ENCODE results near the gene DLG2. TPM values are rescaled to one million over a fixed set of nuclear protein-coding genes. Genes with fewer than 3 reads are reported as not detected.

Gene DLG2
- total and polyA plus RNA-seq, 4 experiments from 2014 or later = 0.78 to 2.7 (median 1.9) TPM

GRCh38 chr11:83645561-83645960, 1981.6 kb downstream of the DLG2 start:
- CTCF ChIA-PET (ENCODE audit: partially characterized antibody) = no interaction called here
- Histone ChIP-seq H3K36me3 (ENCODE audit: insufficient read depth, low read length) (no peaks in the 10 kb centered on the region), H3K4me3 (ENCODE audit: low read length in 2 of 2) (no peak overlapping the region), H3K27me3 (ENCODE audit: insufficient read depth, low read length) (no peaks in the 10 kb centered on the region), H3K27ac (ENCODE audit: low read depth, low read length) (no peak overlapping the region), H3K9me3 (ENCODE audit: control insufficient read depth in 1 of 2, low read length in 2 of 2) (no peaks in the 10 kb centered on the region), H3K4me1 (ENCODE audit: insufficient read depth, low read length) (no peaks in the 10 kb centered on the region)
- POLR2A ChIA-PET (ENCODE audit: partially characterized antibody) = no interaction called here
- DNase-seq = no peak
- Mint-ChIP-seq H3K9me3 (no peaks in the 10 kb centered on the region), H3K36me3 (no peaks in the 10 kb centered on the region), H3K27me3 (peaks cover 2 to 7% of the 10 kb centered on the region in 2 donors), H3K27ac (no peak overlapping the region), H3K4me3 (no peak overlapping the region), H3K4me1 (no peaks in the 10 kb centered on the region)
- intact Hi-C loops (cut with micrococcal nuclease) = no loop called here

GRCh38 chr11:83643115-83643514, 1984.0 kb downstream of the DLG2 start:
- no peak for DNase-seq
- Histone ChIP-seq H3K9me3 (ENCODE audit: control insufficient read depth in 1 of 2, low read length in 2 of 2) (no peaks in the 10 kb centered on the region), H3K27me3 (ENCODE audit: insufficient read depth, low read length) (no peaks in the 10 kb centered on the region), H3K36me3 (ENCODE audit: insufficient read depth, low read length) (no peaks in the 10 kb centered on the region), H3K27ac (ENCODE audit: low read depth, low read length) (no peak overlapping the region), H3K4me3 (ENCODE audit: low read length in 2 of 2) (no peak overlapping the region), H3K4me1 (ENCODE audit: insufficient read depth, low read length) (no peaks in the 10 kb centered on the region)
- Mint-ChIP-seq H3K27ac (no peak overlapping the region), H3K27me3 (peaks cover 2 to 10% of the 10 kb centered on the region in 2 donors), H3K36me3 (no peaks in the 10 kb centered on the region), H3K9me3 (peaks cover 0 to 2% (median 0%) of the 10 kb centered on the region in 8 donors), H3K4me3 (no peak overlapping the region), H3K4me1 (no peaks in the 10 kb centered on the region)
- ChIA-PET CTCF (ENCODE audit: partially characterized antibody) (interaction anchor here (1.4 kb wide), 1 partner anchor 12 kb away, joined by 3 read pairs; no protein-coding TSS in a partner anchor), POLR2A (ENCODE audit: partially characterized antibody) (no interaction called here)
- intact Hi-C loops (cut with micrococcal nuclease) = no loop called here

- no peaks in the 10 kb centered on the region for H3K9me3 ChIP-seq (ENCODE audit: control insufficient read depth in 1 of 2, low read length in 2 of 2)
- ChIA-PET POLR2A (ENCODE audit: partially characterized antibody) (no interaction called here), CTCF (ENCODE audit: partially characterized antibody) (interaction anchor here (1.4 kb wide), 1 partner anchor 11 kb away, joined by 3 read pairs; no protein-coding TSS in a partner anchor)
- H3K36me3 ChIP-seq (ENCODE audit: insufficient read depth, low read length) = no peaks in the 10 kb centered on the region
- no peak overlapping the region for H3K27ac ChIP-seq (ENCODE audit: low read depth, low read length)
- no peak overlapping the region for H3K4me3 ChIP-seq (ENCODE audit: low read length in 2 of 2)
- Mint-ChIP-seq H3K27me3 (peaks cover 0 to 10% of the 10 kb centered on the region in 2 donors), H3K36me3 (no peaks in the 10 kb centered on the region), H3K9me3 (peaks cover 0 to 2% (median 0%) of the 10 kb centered on the region in 8 donors), H3K27ac (no peak overlapping the region), H3K4me1 (no peaks in the 10 kb centered on the region), H3K4me3 (no peak overlapping the region)
- no peaks in the 10 kb centered on the region for H3K4me1 ChIP-seq (ENCODE audit: insufficient read depth, low read length)
- intact Hi-C loops (cut with micrococcal nuclease) = no loop called here
- DNase-seq = no peak
- H3K27me3 ChIP-seq (ENCODE audit: insufficient read depth, low read length) = no peaks in the 10 kb centered on the region
Observed at GRCh38 chr11:83642500-83642899, 1984.6 kb downstream of the DLG2 start.

GRCh38 chr11:83641511-83641910, 1985.6 kb downstream of the DLG2 start:
- CTCF ChIA-PET (ENCODE audit: partially characterized antibody) = no interaction called here
- no peaks in the 10 kb centered on the region for H3K36me3 Mint-ChIP-seq
- intact Hi-C loops (cut with micrococcal nuclease) = no loop called here
- no peaks in the 10 kb centered on the region for H3K4me1 ChIP-seq (ENCODE audit: insufficient read depth, low read length)
- H3K27me3 Mint-ChIP-seq = peaks cover 0 to 7% of the 10 kb centered on the region in 2 donors
- no peaks in the 10 kb centered on the region for H3K9me3 ChIP-seq (ENCODE audit: control insufficient read depth in 1 of 2, low read length in 2 of 2)
- H3K27ac Mint-ChIP-seq = no peak overlapping the region
- H3K27ac ChIP-seq (ENCODE audit: low read depth, low read length) = no peak overlapping the region
- no peak for DNase-seq
- H3K27me3 ChIP-seq (ENCODE audit: insufficient read depth, low read length) = no peaks in the 10 kb centered on the region
- H3K9me3 Mint-ChIP-seq = peaks cover 0 to 2% (median 0%) of the 10 kb centered on the region in 8 donors
- no peak overlapping the region for H3K4me3 Mint-ChIP-seq
- no peak overlapping the region for H3K4me3 ChIP-seq (ENCODE audit: low read length in 2 of 2)
- no peaks in the 10 kb centered on the region for H3K4me1 Mint-ChIP-seq
- H3K36me3 ChIP-seq (ENCODE audit: insufficient read depth, low read length) = no peaks in the 10 kb centered on the region
- POLR2A ChIA-PET (ENCODE audit: partially characterized antibody) = no interaction called here

GRCh38 chr11:83639995-83640758, 1987.0 kb downstream of the DLG2 start:
- H3K4me3 ChIP-seq (ENCODE audit: low read length in 2 of 2) = no peak overlapping the region
- ChIA-PET CTCF (ENCODE audit: partially characterized antibody) (no interaction called here), POLR2A (ENCODE audit: partially characterized antibody) (no interaction called here)
- Mint-ChIP-seq H3K36me3 (no peaks in the 10 kb centered on the region), H3K9me3 (peaks cover 0 to 2% (median 0%) of the 10 kb centered on the region in 8 donors), H3K27me3 (peaks cover 0 to 5% of the 10 kb centered on the region in 2 donors), H3K27ac (no peak overlapping the region), H3K4me1 (no peaks in the 10 kb centered on the region), H3K4me3 (no peak overlapping the region)
- no peak for DNase-seq
- H3K36me3 ChIP-seq (ENCODE audit: insufficient read depth, low read length) = no peaks in the 10 kb centered on the region
- intact Hi-C loops (cut with micrococcal nuclease) = no loop called here
- H3K27ac ChIP-seq (ENCODE audit: low read depth, low read length) = no peak overlapping the region
- no peaks in the 10 kb centered on the region for H3K4me1 ChIP-seq (ENCODE audit: insufficient read depth, low read length)
- no peaks in the 10 kb centered on the region for H3K9me3 ChIP-seq (ENCODE audit: control insufficient read depth in 1 of 2, low read length in 2 of 2)
- no peaks in the 10 kb centered on the region for H3K27me3 ChIP-seq (ENCODE audit: insufficient read depth, low read length)

- Mint-ChIP-seq H3K27me3 (peaks cover 3% of the 10 kb centered on the region in 2 donors), H3K4me3 (no peak overlapping the region), H3K4me1 (no peaks in the 10 kb centered on the region), H3K9me3 (peaks cover 0 to 2% (median 0%) of the 10 kb centered on the region in 8 donors), H3K36me3 (no peaks in the 10 kb centered on the region), H3K27ac (no peak overlapping the region)
- no peak overlapping the region for H3K4me3 ChIP-seq (ENCODE audit: low read length in 2 of 2)
- CTCF ChIA-PET (ENCODE audit: partially characterized antibody) = no interaction called here
- no peaks in the 10 kb centered on the region for H3K36me3 ChIP-seq (ENCODE audit: insufficient read depth, low read length)
- no peaks in the 10 kb centered on the region for H3K4me1 ChIP-seq (ENCODE audit: insufficient read depth, low read length)
- no peaks in the 10 kb centered on the region for H3K27me3 ChIP-seq (ENCODE audit: insufficient read depth, low read length)
- H3K9me3 ChIP-seq (ENCODE audit: control insufficient read depth in 1 of 2, low read length in 2 of 2) = no peaks in the 10 kb centered on the region
- POLR2A ChIA-PET (ENCODE audit: partially characterized antibody) = no interaction called here
- no peak for DNase-seq
- intact Hi-C loops (cut with micrococcal nuclease) = no loop called here
- no peak overlapping the region for H3K27ac ChIP-seq (ENCODE audit: low read depth, low read length)
Observed at GRCh38 chr11:83635166-83635565, 1992.0 kb downstream of the DLG2 start.

- Mint-ChIP-seq H3K4me1 (no peaks in the 10 kb centered on the region), H3K4me3 (no peak overlapping the region), H3K36me3 (no peaks in the 10 kb centered on the region), H3K9me3 (peaks cover 0 to 3% (median 0%) of the 10 kb centered on the region in 8 donors), H3K27me3 (peaks cover 0 to 7% of the 10 kb centered on the region in 2 donors), H3K27ac (no peak overlapping the region)
- H3K27me3 ChIP-seq (ENCODE audit: insufficient read depth, low read length) = no peaks in the 10 kb centered on the region
- no peak overlapping the region for H3K4me3 ChIP-seq (ENCODE audit: low read length in 2 of 2)
- no peaks in the 10 kb centered on the region for H3K4me1 ChIP-seq (ENCODE audit: insufficient read depth, low read length)
- ChIA-PET POLR2A (ENCODE audit: partially characterized antibody) (no interaction called here), CTCF (ENCODE audit: partially characterized antibody) (no interaction called here)
- intact Hi-C loops (cut with micrococcal nuclease) = no loop called here
- no peak for DNase-seq
- H3K27ac ChIP-seq (ENCODE audit: low read depth, low read length) = no peak overlapping the region
- H3K36me3 ChIP-seq (ENCODE audit: insufficient read depth, low read length) = no peaks in the 10 kb centered on the region
- H3K9me3 ChIP-seq (ENCODE audit: control insufficient read depth in 1 of 2, low read length in 2 of 2) = no peaks in the 10 kb centered on the region
Observed at GRCh38 chr11:83630211-83630610, 1996.9 kb downstream of the DLG2 start.

Data from CD4-positive, alpha-beta memory T cell (primary cell).